AG09309 (cell line): ENCODE results near the gene PIK3R6.

Source experiments
- DNase-seq: peaks from one replicate; pipeline ENCODE4 v3.0.0-alpha.2; 2010; ENCODE audit warnings: low read depth
- H3K4me3 ChIP-seq: 2 replicates; pipeline ENCODE4 v1.5.1; 2011; ENCODE audit warnings: mild to moderate bottlenecking, low read depth, low read length, moderate library complexity; ENCODE audit not compliant: control insufficient read depth
- CTCF ChIP-seq: IDR thresholded peaks from 2 replicates; pipeline ENCODE4 v1.5.1; 2011; ENCODE audit warnings: mild to moderate bottlenecking, low read depth, low read length, inconsistent platforms; ENCODE audit not compliant: insufficient read depth, control insufficient read depth; ENCODE audit errors: missing control alignments

PIK3R6 gene

GRCh38 chr17:8900207-8900606 lies 32.7 kb upstream of the PIK3R6 start:
- no peak overlapping the region for H3K4me3 ChIP-seq
- no peak for TF ChIP-seq CTCF
- no peak for DNase-seq

- no peak for TF ChIP-seq CTCF
- H3K4me3 ChIP-seq, result no peak overlapping the region
- no peak for DNase-seq
These were observed 31.2 kb upstream of the PIK3R6 start for GRCh38 chr17:8898636-8899035.

GRCh38 chr17:8898126-8898525 lies 30.7 kb upstream of the PIK3R6 start:
- H3K4me3 ChIP-seq, result no peak overlapping the region
- DNase-seq, result no peak
- no peak for TF ChIP-seq CTCF

GRCh38 chr17:8896641-8897635 lies 29.5 kb upstream of the PIK3R6 start:
- no peak for DNase-seq
- H3K4me3 ChIP-seq, result no peak overlapping the region
- TF ChIP-seq CTCF, result no peak

GRCh38 chr17:8896087-8896486 lies 28.6 kb upstream of the PIK3R6 start:
- no peak for DNase-seq
- no peak overlapping the region for H3K4me3 ChIP-seq
- no peak for TF ChIP-seq CTCF

GRCh38 chr17:8894673-8895578 lies 27.5 kb upstream of the PIK3R6 start:
- peak; percentile 80 for TF ChIP-seq CTCF
- peak; percentile 14 for DNase-seq
- no peak overlapping the region for H3K4me3 ChIP-seq
